Measurements from ENCODE around the gene ADAMTS6. TPM values are rescaled to one million over a fixed set of nuclear protein-coding genes. Genes with fewer than 3 reads are reported as not detected.

Gene ADAMTS6
- polyA plus RNA-seq, 2 of the 4 experiments (the other 2 are of a cell fraction), result 0.22 to 0.66 TPM

Small RNAs within 50 kb of the gene (small RNA-seq; reads per million reads assigned to genes)
- gene RF00019, result 0 reads per million in 6 experiments

Other genes with a start within 250 kb of the ADAMTS6 start
- gene CENPK, start 81.2 kb upstream of the ADAMTS6 start, polyA plus RNA-seq (2011; rRNA removed), result 35.1 and 71.2 TPM in 2 replicates
- gene CENPK, start 81.2 kb upstream of the ADAMTS6 start, polyA plus RNA-seq (2017; fragmentation: RNase III; extraction: RNeasy Plus Mini Kit Qiagen cat#74134 plus additional on column Dnase treatment), result 66.8 to 72.7 TPM (median 66.8 TPM) in 3 replicates
- 15.3 and 18.5 TPM in 2 replicates for gene PPWD1, start 81.4 kb upstream of the ADAMTS6 start, polyA plus RNA-seq (2011; rRNA removed)
- 26.8 to 31.3 TPM (median 27.7 TPM) in 3 replicates for gene PPWD1, start 81.4 kb upstream of the ADAMTS6 start, polyA plus RNA-seq (2017; fragmentation: RNase III; extraction: RNeasy Plus Mini Kit Qiagen cat#74134 plus additional on column Dnase treatment)
- gene TRIM23, start 142.4 kb upstream of the ADAMTS6 start, polyA plus RNA-seq (2011; rRNA removed), result 10.7 and 12.9 TPM in 2 replicates
- gene TRIM23, start 142.4 kb upstream of the ADAMTS6 start, polyA plus RNA-seq (2017; fragmentation: RNase III; extraction: RNeasy Plus Mini Kit Qiagen cat#74134 plus additional on column Dnase treatment), result 8.5 to 11.7 TPM (median 10.3 TPM) in 3 replicates
- gene SHLD3, start 143.1 kb upstream of the ADAMTS6 start, polyA plus RNA-seq (2011; rRNA removed), result 4.5 and 5.0 TPM in 2 replicates
- 2.7 to 3.3 TPM (median 3.2 TPM) in 3 replicates for gene SHLD3, start 143.1 kb upstream of the ADAMTS6 start, polyA plus RNA-seq (2017; fragmentation: RNase III; extraction: RNeasy Plus Mini Kit Qiagen cat#74134 plus additional on column Dnase treatment)
- 28.8 and 35.1 TPM in 2 replicates for gene TRAPPC13, start 143.1 kb upstream of the ADAMTS6 start, polyA plus RNA-seq (2011; rRNA removed)
- gene TRAPPC13, start 143.1 kb upstream of the ADAMTS6 start, polyA plus RNA-seq (2017; fragmentation: RNase III; extraction: RNeasy Plus Mini Kit Qiagen cat#74134 plus additional on column Dnase treatment), result 17.2 to 18.6 TPM (median 18.5 TPM) in 3 replicates
- gene SGTB, start 240.2 kb upstream of the ADAMTS6 start, polyA plus RNA-seq (2011; rRNA removed), result 13.9 and 17.4 TPM in 2 replicates
- 8.0 to 9.3 TPM (median 8.6 TPM) in 3 replicates for gene SGTB, start 240.2 kb upstream of the ADAMTS6 start, polyA plus RNA-seq (2017; fragmentation: RNase III; extraction: RNeasy Plus Mini Kit Qiagen cat#74134 plus additional on column Dnase treatment)
- gene NLN, start 240.3 kb upstream of the ADAMTS6 start, polyA plus RNA-seq (2011; rRNA removed), result 74.2 and 88.9 TPM in 2 replicates
- gene NLN, start 240.3 kb upstream of the ADAMTS6 start, polyA plus RNA-seq (2017; fragmentation: RNase III; extraction: RNeasy Plus Mini Kit Qiagen cat#74134 plus additional on column Dnase treatment), result 68.6 to 79.2 TPM (median 69.3 TPM) in 3 replicates